NCI-H1092 treated with DMSO at 0.1 percent for 48 hours (cell line): ENCODE results near the gene NEU4.
"Not testable (repeated sequence)": the region's sequence is repeated elsewhere in the genome, so short reads cannot be mapped to it uniquely, and the experiment has no call there.

ENCODE experiments used
- DNase-seq: peaks from one replicate; lab custom pipeline; 2025; lab: John Stamatoyannopoulos, UW

The NEU4 gene

GRCh38 chr2:241775223-241776177 is 33.5 kb upstream of the NEU4 start:
- no peak for DNase-seq

- no peak for DNase-seq
Measured at GRCh38 chr2:241776336-241777169, 32.4 kb upstream of the NEU4 start, which contains the start of gene GAL3ST2. Gene GAL3ST2 (plus strand): TSS chr2:241776822. CDS start chr2:241776956, 134 bp downstream.

DNA sequence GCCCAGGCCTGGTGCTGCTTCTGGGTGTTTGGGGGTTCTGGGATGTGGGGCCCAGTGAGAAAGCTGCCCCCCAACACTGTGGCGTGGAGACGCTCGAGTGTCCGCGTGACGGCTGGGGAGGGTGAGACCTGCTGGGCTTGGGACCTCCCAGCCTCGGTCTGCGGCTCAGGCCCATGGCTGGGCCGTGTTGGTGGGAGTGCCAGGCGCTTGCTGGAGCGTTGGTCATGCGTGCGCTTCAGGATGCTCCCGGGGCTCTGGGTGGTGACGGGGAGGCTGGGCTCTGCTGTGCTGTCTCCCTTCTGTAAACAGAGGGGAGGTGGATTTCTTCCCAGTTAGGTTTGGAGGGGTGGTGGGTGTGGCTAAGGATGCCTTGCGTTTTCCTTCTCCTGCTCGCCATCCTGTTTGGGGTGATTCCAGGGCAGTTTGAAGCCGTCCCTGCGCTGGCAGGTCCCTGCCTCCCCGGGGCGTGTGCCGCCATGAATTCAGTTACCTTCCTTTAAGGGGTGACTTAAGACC is 31.8 kb upstream of the NEU4 start:
- DNase-seq = no peak

- DNase-seq = no peak
Measured at GRCh38 chr2:241777686-241778627, 31.0 kb upstream of the NEU4 start.

DNA sequence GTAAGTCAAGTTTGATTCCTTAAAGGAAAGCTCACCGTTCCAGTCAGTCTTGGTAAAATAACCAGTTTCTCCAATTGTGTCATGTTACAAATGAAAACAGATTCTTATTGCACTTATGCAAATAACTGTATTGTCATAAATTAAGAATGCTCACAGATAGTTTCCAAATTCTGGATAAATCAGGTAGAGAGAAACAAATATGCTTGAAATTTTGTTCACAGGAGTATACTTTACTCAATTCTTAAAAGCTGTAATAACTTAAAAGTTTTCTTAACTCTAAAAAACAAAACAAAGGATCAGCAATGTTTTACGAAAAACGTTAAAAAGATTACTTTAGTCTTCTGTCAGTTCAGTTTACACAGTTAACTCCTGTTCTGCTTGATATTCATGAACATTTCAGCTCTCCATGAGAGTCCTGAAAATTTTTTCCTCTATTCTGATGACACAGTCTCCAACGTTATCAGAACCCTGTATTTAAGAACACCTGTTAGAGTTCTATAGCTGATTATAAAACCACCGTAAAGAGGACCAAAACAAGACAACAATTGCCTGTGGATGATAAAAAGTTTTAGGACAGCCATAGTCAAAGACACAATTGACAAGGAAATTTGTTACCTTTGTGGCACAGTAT is 27.9 kb upstream of the NEU4 start:
- no peak for DNase-seq

DNA sequence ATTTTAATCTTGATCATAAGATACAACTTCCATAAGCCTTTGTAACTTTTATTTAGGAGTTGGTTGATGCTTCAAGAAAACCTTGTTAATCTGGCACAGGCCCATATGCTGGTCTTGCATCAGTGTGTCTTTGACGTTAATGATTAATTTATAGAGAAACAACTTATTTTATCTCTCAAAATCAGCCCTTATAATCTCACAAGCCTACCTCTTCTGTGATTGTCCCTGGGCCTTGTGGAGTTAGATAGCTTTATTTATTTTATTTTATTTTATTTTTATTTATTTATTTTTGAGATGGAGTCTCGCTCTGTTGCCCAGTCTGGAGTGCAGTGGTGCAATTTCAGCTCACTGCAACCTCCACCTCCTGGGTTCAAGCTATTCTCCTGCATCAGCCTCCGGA is 26.9 kb upstream of the NEU4 start:
- not testable (repeated sequence) for DNase-seq

- DNase-seq = no peak
Measured at GRCh38 chr2:241788135-241788534, 20.9 kb upstream of the NEU4 start.

DNA sequence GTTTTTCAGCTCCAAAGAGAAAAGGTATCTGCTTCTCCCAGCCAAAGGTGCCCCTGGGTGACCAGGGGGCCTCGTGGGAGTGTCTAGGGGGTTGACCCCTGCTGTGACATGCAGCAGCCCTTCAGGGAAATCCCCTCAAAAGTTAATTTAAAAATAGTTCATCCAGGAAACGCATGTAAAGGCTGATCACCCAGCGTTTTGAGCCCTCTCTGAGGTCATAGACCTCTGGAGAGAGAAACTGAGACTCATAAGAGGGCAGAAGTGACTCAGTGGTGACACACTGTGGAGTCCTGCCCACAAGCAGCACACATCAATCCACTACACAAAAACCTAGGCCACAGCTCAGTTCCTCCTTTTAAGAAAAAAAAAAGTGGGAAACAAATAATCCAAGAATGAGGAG is 20.4 kb upstream of the NEU4 start:
- no peak for DNase-seq

DNA sequence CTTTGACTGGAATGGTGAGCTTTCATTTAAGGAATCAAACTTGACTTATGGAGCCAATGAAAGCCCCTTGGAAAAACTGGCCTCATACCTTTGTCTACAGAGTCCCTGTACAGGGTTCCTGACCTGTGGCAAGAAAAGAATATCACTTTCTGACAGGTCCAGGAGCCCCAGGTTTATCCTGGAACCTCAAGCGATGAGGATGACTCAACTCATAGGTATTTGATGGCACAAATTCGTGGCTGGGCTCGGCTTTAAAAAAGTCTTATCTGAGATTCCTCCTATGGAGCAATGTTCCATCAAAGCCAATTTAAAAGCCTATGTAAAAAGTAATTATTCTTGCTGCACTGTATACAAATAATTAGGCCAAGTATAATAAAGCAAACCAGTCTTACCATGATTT is 17.6 kb upstream of the NEU4 start:
- DNase-seq = not testable (repeated sequence)

- DNase-seq = no peak
Measured at GRCh38 chr2:241793385-241793784, 15.6 kb upstream of the NEU4 start.

DNA sequence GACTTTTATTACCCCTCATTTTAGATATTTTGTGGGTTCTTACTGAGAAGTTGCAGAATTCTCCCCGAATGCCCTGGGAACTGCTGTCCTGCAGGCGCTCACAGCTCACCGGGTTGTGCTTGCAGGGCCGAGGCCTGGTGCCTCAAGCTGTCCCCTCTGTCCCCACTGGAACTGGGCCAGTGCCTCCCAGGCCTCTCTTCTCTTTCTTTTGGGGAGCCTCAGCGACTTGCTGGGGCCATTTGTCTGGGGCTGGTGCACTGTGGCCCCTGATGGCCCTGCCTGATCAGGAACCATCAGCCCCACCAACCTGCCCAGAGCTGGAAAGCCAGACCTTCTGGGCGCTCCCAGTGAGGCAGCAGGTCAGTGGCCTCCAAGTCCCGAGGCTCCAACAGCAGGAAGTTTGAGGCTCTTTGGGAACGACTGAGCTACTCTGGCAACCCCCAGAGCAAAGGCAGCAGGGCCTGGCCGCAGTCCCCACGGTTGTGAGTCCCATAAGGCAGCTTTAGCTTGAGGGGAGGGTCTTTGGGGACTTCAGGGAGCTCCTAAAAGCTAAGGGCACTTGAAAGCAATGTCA is 14.7 kb upstream of the NEU4 start:
- DNase-seq = no peak

GRCh38 chr2:241795021-241795999 is 13.7 kb upstream of the NEU4 start:
- DNase-seq = no peak

DNA sequence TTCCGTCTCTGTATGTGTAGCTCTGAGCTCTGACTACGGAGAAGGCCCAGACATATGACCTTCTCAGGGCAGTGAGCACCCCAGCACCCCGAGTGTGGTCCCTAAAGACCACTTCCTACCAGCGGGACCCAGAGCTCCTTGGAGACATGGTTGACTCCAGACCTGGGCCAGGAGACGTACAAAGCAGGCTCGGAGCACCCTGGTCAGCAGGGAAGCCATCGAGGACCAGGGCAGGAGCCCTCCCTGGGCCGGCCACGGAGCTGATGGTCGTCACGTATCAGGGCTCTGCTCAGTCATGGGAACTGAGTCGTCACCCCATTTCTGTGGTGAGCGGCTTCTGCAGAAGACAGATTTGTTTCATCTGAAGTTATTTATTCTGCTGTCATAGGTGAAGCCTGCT is 12.8 kb upstream of the NEU4 start:
- DNase-seq = no peak

- DNase-seq = no peak
Measured at GRCh38 chr2:241796610-241797138, 12.3 kb upstream of the NEU4 start.

GRCh38 chr2:241797441-241798080 is 11.4 kb upstream of the NEU4 start:
- DNase-seq = no peak

GRCh38 chr2:241798081-241798630 is 10.8 kb upstream of the NEU4 start:
- no peak for DNase-seq

GRCh38 chr2:241798631-241799521 is 10.1 kb upstream of the NEU4 start:
- DNase-seq = no peak
